ENCODE data around the gene ST3GAL4.

ST3GAL4 gene

GRCh38 chr11:126414615-126415014 is 59.1 kb downstream of the ST3GAL4 start:
- Histone ChIP-seq H3K27ac (no peak overlapping the region), H3K36me3 (peaks cover 64% of the 10 kb centered on the region)

DNA sequence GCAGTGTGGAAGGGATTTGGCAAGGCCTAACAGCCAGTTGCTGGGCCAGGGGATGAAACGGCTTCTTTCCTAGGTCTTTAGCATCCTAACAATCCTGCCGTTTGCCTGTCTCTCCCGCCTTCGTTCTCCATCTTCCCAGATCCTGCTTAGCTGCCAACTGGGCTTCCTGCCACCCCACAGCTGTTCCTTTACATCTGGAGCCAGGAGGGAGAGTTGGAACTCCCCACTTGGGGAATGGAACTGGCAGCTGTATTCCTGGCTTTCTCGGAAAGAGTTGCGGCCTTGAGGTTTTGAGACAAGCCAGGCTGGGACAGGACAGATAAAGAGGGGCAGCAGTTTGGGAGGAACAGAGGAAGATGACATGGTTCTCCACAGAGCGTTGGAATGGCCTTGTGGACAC is 59.6 kb downstream of the ST3GAL4 start:
- Histone ChIP-seq H3K27ac (no peak overlapping the region), H3K9me3 (no peaks in the 10 kb centered on the region), H3K4me1 (ENCODE audit: control insufficient read depth in 1 of 2, insufficient read depth in 1 of 2, low read depth in 1 of 2, low read length in 1 of 2) (peaks cover 6 to 10% of the 10 kb centered on the region in 2 experiments), H3K27me3 (no peaks in the 10 kb centered on the region), H3K4me3 (ENCODE audit: low read depth in 1 of 2, low read length in 1 of 2) (no peak overlapping the region), H3K36me3 (peaks cover 59% of the 10 kb centered on the region)
- no peak for TF ChIP-seq CTCF (IDR thresholded peaks at IDR 0.05)

More at GRCh38 chr11:126414615-126415014, 59.1 kb downstream of the ST3GAL4 start:
- Histone ChIP-seq H3K9me3 (no peaks in the 10 kb centered on the region), H3K4me3 (ENCODE audit: low read depth in 1 of 2, low read length in 1 of 2) (no peak overlapping the region), H3K27me3 (no peaks in the 10 kb centered on the region), H3K4me1 (ENCODE audit: control insufficient read depth in 1 of 2, insufficient read depth in 1 of 2, low read depth in 1 of 2, low read length in 1 of 2) (peaks cover 6 to 10% of the 10 kb centered on the region in 2 experiments)
- no peak for TF ChIP-seq CTCF (IDR thresholded peaks at IDR 0.05)

DNA sequence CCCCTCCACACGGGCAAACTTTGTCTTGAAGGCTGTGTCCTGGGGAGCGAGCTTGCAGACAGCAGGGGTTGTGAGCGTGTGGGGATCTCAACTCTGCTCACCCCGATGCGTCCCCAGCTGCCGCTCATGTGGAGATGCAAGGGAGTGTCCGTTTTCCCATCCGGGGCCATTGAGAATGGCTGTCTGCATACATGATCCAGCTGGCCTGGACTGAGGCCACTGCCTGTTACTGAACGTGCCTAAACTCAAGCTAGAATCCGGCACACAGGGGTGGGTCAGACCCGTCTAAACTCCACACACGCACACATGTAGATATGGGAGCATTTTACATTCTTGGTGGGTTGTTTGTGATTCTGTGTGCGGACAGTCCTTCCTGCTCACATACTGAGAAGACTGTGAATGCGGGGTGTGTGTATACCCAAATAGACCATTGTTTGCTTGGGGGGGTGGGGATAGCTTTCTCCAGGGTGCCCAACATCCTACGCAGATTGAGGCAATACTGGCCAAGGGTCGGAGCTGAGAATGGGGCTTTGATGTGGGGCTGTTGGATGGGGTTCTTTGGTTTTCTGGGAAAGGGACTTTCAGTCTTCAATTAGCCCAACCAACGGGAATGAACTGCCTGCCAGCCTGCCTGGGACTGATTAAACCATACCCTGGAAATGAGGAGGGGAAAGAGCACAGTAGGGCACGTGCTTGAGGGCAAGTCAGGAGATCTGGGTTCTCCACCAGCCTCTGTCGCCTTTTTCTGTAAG is 60.4 kb downstream of the ST3GAL4 start:
- Histone ChIP-seq H3K36me3 (peaks cover 52% of the 10 kb centered on the region), H3K4me1 (ENCODE audit: control insufficient read depth in 1 of 2, insufficient read depth in 1 of 2, low read depth in 1 of 2, low read length in 1 of 2) (peaks cover 6 to 10% of the 10 kb centered on the region in 2 experiments), H3K9me3 (no peaks in the 10 kb centered on the region), H3K4me3 (ENCODE audit: low read depth in 1 of 2, low read length in 1 of 2) (peak overlapping the region; percentile 47 to 60), H3K27ac (no peak overlapping the region), H3K27me3 (no peaks in the 10 kb centered on the region)
- no peak for TF ChIP-seq CTCF (IDR thresholded peaks at IDR 0.05)

DNA sequence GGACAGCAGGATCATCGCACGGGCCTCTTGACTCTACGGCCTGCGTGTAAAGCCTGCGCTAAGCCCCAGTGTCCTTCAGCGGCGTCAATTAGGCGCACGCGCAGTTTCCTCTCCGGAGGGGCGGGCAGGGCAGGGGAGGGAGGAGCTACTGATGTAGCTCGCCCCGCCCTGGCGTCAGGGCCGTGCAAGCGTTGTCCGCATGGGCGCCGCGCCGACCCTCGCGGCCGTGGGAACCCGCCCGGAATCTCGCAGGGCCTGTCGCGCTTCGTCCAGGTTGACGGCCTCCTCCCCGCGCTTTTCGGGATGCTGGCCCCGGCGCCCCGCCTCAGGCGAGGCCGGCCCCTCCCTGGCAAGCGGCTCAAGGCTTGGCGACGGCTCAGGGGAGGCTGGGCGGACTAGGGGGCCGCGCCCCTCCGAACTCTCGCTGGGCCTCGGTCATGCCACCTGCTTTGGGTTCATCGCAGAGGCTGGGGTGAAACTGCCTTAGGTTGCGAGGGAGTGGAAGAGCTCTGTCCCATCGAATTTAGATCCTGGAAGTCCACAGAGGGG is 61.1 kb downstream of the ST3GAL4 start:
- Histone ChIP-seq H3K27ac (no peak overlapping the region), H3K36me3 (peaks cover 44% of the 10 kb centered on the region), H3K27me3 (no peaks in the 10 kb centered on the region), H3K4me1 (ENCODE audit: control insufficient read depth in 1 of 2, insufficient read depth in 1 of 2, low read depth in 1 of 2, low read length in 1 of 2) (peaks cover 6 to 10% of the 10 kb centered on the region in 2 experiments), H3K4me3 (ENCODE audit: low read depth in 1 of 2, low read length in 1 of 2) (peak overlapping the region; percentile 47 to 60), H3K9me3 (no peaks in the 10 kb centered on the region)
- no peak for TF ChIP-seq CTCF (IDR thresholded peaks at IDR 0.05)

GRCh38 chr11:126417091-126417862 is 61.8 kb downstream of the ST3GAL4 start:
- H3K4me3 ChIP-seq (ENCODE audit: low read depth in 1 of 2, low read length in 1 of 2), result peak overlapping the region; percentile 47 to 60
- no peak overlapping the region for H3K27ac ChIP-seq
- TF ChIP-seq CTCF (IDR thresholded peaks at IDR 0.05), result no peak
- peaks cover 38% of the 10 kb centered on the region for H3K36me3 ChIP-seq
- H3K9me3 ChIP-seq, result no peaks in the 10 kb centered on the region
- H3K27me3 ChIP-seq, result no peaks in the 10 kb centered on the region
- peaks cover 6 to 10% of the 10 kb centered on the region in 2 experiments for H3K4me1 ChIP-seq (ENCODE audit: control insufficient read depth in 1 of 2, insufficient read depth in 1 of 2, low read depth in 1 of 2, low read length in 1 of 2)
